NCI-H128 (cell line): ENCODE measurements around the gene KCMF1.

Source experiments
- DNase-seq: peaks from one replicate; lab custom pipeline; 2025; ENCODE audit not compliant: unreplicated experiment; lab: John Stamatoyannopoulos, UW

KCMF1 gene

DNA sequence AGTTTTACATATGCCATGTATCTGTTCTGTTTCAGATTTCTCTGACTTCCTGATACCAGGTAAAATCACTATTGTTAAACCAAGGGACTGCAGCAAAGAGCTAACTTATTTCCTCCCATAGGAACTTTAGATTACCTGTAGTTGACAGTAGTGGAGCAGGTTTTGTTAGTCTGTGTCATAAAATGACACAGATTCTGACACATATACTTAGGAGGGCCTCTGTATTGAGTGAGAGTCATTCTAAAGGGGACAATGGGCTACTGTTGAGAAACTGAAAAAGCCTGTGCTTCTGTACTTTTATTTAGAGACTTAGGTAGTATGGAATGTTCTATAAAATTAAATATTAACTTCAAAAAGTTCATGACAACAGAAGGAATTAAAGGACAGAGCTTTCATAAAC is 48.2 kb downstream of the KCMF1 start:
- DNase-seq = no peak

DNA sequence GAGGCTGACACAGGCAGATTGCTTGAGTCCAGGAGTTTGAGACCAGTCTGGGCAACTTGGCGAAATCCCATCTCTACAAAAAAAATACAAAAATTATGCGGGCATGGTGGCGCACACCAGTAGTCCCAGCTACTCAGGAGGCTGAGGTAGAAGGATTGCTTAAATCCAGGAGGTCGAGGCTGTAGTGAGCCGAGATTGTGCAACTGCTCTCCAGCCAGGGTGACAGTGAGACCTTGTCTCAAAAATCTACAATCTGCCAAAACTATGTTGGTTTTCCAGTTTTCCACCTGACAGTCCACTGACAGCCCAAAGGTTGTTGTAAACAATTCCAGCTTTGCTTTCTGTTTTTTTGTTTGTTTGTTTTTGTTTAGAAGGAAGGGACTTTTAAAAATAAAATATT is 51.3 kb downstream of the KCMF1 start:
- no peak for DNase-seq

DNA sequence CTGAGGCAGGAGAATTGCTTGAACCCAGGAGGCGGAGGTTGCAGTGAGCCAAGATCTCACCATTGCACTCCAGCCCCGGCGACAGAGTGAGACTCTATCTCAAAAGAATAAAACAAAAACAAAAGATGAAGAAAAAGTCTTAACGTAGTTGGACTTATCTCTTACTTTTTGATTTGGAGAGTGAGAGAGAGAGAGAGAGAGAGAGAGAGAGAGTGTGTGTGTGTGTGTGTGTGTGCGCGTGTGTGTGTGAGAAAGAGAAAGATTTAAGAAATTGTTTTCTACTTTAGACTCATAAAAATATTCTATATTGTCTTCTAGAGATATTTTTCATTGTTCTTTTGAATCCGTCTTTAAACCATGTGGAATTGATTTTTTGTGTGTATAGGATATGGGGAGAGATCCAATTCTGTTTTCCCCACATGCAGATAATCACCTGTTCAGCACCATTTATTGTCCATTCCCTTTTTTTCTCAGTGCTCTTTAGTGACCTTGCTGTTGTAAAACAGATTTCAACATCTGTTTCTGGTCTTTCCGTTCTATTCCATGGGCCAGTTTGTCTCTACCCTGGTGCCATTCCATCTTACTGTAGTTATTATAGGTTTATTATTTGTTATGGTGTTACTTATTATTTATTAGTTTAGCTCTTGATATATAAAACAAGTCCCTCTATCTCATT is 53.5 kb downstream of the KCMF1 start:
- DNase-seq = no peak

DNA sequence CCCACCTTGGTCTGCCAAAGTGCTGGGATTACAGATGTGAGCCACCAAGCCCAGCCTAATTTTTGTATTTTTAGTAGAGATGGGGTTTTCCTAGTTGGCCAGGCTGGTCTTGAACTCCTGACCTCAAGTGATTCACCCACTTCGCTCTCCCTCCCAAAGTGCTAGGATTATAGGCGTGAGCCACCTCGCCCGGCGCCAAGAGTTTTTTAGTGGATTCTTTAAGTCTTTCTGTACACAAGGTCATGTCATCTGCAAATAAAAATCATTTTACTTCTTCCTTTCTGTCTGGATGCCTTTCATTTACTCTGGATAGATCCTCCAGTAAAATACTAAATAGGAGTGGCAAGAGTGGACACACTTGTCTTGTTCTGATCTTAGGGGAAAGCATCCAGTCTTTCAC is 61.7 kb downstream of the KCMF1 start:
- no peak for DNase-seq

DNA sequence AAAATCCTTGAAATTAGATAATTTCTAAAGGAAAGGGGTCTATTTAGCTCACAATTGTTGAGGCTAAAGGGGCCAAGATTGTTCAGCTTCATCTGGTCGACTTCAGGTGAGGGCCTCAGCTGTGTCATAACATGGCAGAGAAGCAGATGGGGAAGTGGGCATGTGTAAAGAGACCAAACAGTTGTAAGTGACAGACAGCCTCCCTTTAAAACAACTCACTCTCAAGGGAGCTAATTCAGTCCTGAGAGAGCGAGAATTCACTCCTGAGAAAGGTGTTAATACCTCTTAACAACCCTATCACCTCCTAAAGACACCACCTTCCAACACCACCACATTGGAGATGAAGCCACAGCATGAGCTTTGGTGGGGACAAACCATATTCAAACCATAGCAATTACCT is 62.4 kb downstream of the KCMF1 start:
- no peak for DNase-seq

DNA sequence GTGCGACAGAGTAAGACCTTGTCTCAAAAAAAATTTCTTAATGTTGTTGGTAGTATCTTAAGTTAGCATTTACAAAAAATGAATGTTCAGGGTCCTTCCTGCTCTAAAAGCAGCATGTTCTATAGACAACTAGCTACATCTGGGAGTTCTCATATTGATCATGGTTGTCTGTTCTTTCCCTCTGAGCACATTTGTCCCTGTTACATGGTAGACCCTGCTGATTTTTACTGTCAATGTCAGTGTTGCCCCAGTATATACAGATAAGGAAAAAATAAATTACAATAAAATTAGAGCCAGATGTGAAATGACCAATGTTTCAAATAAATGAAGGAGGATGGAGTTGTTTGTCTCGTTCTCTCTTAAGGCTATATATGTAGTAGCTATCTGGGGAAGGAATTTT is 63.2 kb downstream of the KCMF1 start:
- no peak for DNase-seq

DNA sequence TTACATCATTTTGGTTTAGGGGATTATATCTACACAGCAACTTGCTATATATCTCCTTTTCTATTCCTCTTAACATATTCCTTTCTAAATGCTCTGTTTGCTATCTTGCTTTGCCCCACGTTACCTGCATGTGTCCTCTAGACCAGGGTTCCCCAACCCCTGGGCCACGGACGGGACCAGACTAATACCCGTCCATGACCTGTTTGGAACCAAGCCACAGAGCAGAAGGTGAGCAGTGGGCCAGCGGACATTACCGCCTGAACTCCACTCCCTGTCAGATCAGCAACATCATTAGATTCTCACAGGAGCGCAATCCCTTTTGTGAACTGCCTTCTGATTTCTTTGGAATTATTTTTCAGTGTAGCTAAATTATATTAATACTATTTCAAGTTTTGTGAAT is 66.7 kb downstream of the KCMF1 start:
- DNase-seq = no peak

DNA sequence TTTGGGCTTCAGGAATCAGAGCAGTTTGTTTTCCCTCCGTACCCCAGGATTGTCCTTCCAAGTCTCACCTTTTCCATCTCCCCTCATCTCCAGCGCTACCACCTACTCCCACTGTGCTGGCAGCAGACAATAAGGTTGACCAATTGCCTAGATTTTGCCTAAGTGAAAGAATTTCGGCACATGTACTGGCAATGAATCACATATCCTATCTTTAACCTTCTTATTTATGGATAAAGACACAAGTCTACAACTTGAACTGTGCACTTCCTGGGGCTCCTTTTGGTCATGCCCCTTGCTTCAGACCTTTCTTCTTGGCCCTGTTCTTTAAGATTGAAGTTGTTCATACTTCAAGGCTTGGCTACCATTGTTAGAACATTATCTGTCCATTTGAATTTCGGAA is 71.4 kb downstream of the KCMF1 start:
- no peak for DNase-seq

DNA sequence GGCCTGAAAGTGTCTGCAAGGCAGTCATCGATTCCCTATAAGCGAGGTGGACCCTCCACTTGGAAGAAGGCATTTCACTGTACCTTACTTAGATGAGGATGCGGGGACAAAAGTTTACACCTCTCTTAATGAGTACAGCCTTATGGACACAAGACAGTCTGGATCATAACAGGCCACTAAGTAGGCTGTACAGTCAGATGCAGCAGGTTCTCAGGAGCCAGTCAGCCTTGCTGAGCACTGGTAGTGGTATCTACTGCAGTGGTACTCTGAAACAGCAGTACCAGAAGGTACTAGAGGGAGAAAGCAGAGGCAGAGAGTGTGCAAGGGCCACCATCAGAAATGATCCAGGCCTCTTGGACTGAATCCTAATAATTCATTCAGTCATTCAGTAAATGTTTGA is 77.6 kb downstream of the KCMF1 start:
- DNase-seq = no peak

DNA sequence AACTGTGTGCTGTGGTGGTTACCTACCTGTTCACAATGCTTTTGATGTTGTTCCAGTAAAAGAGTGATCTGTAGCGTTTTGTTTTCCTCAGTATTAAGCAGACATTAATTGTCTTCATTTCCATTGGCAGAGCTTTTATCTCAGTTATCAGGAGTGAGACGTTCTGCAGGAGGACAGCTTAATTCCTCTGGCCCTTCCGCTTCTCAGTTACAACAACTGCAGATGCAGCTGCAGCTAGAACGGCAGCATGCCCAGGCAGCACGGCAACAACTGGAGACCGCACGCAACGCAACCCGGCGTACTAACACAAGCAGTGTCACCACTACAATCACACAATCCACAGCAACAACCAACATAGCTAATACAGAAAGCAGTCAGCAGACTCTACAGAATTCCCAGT is 78.3 kb downstream of the KCMF1 start:
- no peak for DNase-seq

DNA sequence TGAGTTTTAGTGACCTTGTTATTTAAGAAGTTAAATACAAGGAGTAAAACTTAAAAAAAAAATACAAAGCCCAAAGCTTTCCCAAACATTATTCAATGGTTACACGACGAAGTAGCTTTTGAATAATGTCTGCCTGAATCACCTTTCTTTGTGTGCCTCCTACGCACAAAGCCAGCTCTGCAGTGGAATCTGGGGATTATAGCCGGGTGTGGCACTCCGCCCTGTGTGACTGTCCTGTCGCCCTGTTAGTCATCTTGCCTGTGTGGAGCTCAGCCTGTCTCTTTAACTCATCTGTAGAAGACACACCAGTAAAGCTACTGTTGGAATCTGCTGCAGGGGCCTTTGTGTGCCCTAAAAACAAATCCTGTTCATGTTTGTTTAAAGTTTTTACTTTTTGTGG is 82.8 kb downstream of the KCMF1 start:
- DNase-seq = no peak

DNA sequence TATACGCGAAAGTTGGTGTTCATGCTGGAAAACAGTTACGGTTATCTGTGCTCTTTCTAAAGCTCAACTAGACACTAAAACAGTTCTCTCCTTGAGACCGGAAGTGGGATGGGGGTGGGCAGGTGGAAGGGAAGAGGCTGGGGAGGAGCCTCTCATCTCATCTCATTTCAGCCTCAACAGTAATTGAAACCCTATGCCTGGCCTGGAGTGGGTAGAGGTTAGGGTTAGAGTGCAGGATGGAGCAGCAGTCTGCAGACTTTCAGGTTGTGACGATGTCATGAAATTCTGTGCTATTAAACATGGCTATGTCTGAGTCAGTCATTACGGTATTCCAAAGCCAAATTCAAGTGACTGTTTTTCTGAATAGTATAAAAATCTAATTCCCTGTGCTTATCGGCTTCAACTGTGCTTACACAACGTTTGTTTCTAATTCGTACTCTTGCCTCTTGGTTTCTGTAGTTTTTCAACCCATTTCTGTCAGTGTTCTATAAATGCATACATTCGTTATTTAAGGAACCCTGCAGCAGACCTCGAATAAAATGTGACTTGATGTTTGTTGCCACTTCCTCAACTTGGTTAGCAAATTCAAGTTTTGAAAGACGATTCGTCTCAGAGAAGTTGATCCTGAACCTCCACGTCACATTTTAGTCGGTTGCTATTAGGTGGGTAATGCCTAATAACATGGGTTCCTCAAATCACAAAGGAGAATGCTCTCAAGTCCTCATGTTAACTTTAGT is 86.4 kb downstream of the KCMF1 start:
- DNase-seq = no peak

DNA sequence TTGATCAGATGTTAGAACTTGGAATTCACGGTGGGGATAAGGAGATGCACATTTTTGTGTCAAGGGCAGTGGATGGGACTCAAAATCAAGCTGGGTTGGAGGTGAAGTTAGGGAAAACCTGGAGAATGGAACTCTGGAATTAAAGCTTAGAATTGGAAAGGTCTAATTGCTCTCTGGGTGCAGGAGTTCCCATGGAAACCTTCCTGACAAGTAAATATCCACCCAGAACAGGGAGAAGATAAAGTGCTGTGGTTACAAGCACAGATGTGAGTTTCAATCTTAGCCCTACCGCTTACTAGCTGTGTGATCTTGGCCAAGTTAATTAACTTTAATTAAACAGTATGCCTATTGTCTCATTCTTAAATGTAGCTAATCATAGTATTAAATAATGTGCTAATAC is 90.9 kb downstream of the KCMF1 start:
- no peak for DNase-seq

DNA sequence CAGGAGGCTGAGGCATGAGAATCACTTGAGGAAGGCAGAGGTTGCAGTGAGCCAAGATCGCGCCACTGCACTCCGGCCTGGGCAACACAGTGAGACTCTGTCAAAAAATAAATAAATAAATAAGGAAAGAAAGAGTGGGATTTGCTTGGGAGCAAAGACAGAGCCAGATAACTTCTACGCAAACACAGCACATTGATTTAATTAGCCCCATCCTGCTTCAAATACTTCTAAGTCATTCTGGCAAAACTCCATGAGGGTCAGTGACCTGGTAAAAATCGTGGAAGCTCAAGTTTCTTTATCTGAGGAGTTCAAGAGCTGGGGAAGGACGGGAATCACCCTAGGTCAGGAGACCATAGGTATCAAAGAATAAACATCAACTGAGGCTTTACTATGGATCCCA is 91.6 kb downstream of the KCMF1 start:
- no peak for DNase-seq

DNA sequence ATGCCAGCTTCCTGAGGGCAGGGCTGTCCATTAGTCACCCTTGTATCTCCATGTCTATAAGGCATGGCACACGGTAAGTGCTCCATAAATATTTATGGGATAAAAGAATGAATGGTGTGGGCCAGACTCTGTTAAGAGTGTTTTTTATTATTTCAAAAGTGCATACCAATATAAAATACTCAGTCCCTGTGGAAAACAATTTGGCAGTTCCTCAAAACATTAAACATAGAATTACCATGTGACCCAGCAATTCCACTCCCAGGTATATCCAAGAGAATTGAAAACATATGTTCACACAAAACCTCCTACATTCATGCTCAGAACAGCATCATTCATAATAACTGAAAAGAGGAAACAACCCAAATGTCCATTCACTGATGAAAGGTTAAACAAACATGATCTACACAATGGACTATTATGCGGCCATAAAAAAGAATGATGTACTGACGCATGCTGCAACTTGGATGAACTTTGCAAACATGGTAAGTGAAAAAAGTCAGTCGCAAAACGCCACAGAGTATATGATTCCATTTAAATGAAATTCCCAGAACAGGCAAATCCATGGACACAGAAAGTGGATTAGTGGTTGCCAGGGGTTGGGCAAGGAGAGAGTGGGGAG is 93.1 kb downstream of the KCMF1 start:
- no peak for DNase-seq

DNA sequence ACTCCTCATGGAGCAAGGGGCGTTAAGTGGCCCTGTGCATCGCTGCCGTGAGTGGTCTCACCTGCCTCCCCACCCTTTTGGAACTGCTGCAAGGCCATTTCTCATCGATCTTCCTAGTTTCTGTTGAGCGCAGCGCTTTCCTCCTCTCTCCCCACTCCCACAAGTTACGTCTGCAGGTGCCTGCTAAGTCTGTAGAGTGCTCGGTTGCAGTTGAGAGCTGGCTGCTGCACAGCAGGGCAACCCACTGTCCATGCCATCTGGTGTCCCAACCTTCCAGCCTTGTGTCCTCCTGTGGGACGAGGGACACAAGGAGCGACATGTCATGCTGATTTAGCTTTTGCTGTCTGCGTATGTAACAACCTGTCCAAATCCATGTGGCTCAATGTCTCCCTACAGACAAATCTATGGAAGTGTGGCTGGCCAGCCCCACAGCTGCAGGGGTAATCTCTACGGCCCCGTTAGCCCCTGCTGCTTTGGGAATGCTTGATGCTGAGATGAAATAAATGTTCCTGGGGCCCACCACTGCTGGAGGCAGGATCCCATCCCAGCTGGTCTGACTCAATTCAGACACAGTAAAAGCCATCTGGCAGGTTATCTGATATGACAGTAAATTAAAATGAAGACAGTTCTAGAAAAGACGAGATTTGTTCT is 94.1 kb downstream of the KCMF1 start:
- DNase-seq = no peak

DNA sequence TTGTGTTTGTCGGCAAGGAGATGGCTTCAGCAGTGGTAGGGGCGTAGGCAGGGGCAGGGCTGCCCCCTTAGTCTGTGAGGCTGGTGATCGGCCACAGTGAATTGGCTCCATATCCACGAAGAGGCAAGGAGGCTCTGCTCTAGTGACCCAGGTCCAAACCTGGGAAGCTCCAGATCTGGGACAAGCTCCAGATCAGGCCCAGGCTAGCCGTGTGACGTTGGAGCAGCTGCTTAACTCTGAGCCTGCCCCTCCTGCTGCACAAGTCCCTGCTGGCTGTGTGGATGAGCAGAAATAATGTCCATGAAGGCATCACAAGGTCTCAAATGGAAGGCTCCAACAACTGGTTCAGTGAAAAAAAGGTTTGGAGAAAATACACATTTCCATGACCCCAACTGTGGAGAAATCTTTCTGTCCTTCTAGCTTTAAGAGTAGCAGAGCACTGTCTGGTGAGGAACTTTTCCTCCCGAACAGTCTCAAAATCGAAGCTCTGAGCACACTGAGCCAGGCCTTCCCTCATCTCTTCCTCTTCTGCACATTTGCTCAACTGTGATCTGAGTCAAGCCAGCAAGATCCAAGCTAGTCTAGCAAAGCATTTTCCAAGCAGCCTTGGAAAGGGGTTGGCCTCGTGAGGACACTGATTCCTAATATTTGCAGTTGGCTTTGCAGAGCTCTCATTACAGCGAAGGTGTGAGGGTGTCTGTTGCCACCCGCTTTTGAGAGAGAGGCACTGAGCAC is 95.2 kb downstream of the KCMF1 start:
- no peak for DNase-seq

DNA sequence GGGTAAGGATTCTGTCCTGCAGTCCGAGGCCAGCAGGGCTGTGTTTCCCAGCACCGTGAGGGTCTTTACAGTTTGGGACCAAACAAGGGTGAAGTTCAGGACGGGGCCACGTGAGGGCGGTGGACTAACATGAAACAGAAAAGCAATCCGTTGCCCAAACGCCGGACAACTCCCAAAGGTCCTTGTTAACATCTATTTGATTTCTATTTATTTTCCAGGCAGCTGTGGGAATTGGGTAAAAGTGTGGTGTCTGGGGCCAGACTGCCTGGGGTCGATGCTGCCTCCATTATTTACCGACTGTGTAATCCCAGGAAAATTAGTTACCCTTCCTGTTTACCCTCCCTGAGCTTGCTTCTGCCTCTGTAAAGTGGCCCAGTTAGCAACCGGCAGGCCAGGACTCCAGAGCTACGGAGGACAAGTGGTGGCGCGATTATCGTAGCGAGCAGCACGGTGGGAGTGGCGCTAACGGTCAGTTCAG is 96.0 kb downstream of the KCMF1 start:
- DNase-seq = peak; percentile 33

DNA sequence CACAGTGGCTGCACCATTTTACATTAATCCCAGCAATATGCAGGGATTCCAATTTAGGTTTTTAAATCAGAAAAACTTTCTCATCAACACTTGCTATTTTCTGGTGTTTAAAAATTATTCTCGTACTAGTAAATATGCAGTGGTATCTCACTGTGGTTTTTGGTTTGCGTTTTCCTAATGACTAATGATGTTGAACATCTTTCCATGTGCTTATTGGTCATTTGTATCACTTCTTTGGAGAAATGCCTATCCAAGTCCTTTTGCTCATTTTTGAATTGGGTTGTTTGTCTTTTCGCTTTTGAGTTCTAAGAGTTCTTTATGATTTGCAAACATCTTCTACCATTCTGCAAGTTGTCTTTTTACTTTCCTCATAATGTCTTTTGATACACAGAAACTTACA is 100.1 kb downstream of the KCMF1 start:
- DNase-seq = no peak

DNA sequence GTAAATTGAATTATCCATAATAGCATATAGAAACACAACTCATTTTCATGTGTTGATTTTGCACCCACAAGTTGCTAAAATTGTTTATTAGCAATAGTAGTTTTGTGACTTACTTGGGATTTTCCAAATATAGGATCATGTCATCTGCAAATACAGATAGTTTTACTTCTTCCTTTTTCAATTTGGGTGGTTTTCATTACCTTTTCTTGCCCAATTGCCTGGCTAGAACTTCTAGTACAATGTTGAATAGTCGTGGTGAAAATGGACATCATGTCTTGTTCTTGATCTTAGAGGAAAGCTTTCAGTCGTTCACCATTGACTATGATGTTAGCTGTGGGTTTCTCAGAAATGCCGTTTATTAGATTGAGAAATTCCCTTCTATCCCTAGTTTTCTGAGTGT is 102.1 kb downstream of the KCMF1 start:
- no peak for DNase-seq

DNA sequence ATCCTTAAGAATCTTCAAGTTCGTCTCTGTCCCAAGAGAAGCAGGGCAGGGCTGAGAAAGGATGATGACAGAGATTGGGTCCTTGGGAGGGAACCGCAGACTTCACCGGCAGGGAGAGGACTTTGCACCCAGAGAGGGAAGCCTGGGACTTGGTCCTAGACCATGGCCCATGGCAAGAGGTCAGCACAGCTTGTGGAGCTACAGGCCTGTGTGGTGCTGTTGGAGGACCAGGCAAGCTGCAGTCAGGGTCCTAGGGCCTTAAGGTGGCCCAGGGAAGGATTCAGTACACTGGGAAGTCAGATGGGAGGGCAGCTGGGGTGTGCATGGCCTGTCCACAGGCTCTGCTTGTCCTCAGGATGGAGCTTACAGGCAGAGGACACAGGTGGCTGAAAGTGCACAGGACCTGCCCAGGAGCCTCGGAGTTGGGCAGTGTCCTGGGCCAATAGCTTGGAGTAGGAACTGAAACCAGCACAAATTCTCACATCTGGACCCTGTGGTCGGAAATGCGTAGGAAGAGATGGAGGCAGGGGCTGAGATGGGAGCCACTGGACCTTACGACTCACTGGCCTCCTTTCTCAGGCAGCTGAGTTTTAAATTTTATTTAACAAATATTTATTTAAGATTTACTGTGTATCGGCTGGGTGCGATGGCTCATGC is 105.8 kb downstream of the KCMF1 start:
- DNase-seq = no peak
